Measurements from ENCODE around the gene DPEP2.

DPEP2 gene

DNA sequence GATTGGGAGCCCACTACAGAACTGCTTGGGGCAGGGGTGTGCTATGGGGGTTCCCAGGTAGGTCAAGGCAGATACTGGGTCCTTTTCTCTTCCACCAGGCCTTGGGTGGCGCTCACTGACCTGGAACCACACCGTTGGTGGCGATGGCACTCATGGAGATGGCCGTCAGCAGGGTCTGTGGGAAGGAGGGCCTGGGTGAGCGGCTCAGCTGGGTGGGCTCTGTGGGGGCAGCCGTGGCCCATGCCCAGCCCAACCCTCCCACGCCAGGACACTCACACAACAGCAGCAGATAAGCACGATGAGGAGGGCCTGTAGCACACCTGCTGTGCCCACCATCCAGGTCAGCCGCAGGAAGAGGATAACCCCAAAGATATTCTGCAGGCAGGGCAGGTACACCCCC is 41.7 kb downstream of the DPEP2 start:
- Histone ChIP-seq H3K27me3 (ENCODE audit: insufficient read depth, low read length, poor library complexity) (no peaks in the 10 kb centered on the region), H3K27ac (ENCODE audit: low read length) (no peak overlapping the region), H2AFZ (ENCODE audit: low read depth, low read length) (no peak overlapping the region), H3K36me3 (ENCODE audit: insufficient read depth, low read length) (peaks cover 57% of the 10 kb centered on the region), H3K79me2 (ENCODE audit: insufficient read depth, low read length) (no peaks in the 10 kb centered on the region), H3K9ac (ENCODE audit: low read depth, low read length) (no peak overlapping the region), H3K9me3 (ENCODE audit: insufficient read depth, low read length, severe bottlenecking) (no peaks in the 10 kb centered on the region), H3K4me3 (ENCODE audit: low read depth in 1 of 2, low read length in 2 of 2) (no peak overlapping the region), H3K4me2 (ENCODE audit: insufficient read depth, low read length) (no peak overlapping the region), H3K4me1 (ENCODE audit: insufficient read depth, low read length) (no peaks in the 10 kb centered on the region), H4K20me1 (ENCODE audit: insufficient read depth, low read length) (no peaks in the 10 kb centered on the region)
- ATAC-seq (ENCODE audit: insufficient read depth, low read depth) = no peak
- TF ChIP-seq, protein P1, sequence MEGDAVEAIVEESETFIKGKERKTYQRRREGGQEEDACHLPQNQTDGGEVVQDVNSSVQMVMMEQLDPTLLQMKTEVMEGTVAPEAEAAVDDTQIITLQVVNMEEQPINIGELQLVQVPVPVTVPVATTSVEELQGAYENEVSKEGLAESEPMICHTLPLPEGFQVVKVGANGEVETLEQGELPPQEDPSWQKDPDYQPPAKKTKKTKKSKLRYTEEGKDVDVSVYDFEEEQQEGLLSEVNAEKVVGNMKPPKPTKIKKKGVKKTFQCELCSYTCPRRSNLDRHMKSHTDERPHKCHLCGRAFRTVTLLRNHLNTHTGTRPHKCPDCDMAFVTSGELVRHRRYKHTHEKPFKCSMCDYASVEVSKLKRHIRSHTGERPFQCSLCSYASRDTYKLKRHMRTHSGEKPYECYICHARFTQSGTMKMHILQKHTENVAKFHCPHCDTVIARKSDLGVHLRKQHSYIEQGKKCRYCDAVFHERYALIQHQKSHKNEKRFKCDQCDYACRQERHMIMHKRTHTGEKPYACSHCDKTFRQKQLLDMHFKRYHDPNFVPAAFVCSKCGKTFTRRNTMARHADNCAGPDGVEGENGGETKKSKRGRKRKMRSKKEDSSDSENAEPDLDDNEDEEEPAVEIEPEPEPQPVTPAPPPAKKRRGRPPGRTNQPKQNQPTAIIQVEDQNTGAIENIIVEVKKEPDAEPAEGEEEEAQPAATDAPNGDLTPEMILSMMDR (IDR thresholded peaks at IDR 0.05; ENCODE audit: borderline replicate concordance, extremely low read depth, low read length, poor library complexity, severe bottlenecking) = no peak
- TF ChIP-seq EZH2 (IDR thresholded peaks at IDR 0.05; ENCODE audit: borderline replicate concordance, low read depth, low read length, severe bottlenecking) = no peak
- DNase-seq = no peak

DNA sequence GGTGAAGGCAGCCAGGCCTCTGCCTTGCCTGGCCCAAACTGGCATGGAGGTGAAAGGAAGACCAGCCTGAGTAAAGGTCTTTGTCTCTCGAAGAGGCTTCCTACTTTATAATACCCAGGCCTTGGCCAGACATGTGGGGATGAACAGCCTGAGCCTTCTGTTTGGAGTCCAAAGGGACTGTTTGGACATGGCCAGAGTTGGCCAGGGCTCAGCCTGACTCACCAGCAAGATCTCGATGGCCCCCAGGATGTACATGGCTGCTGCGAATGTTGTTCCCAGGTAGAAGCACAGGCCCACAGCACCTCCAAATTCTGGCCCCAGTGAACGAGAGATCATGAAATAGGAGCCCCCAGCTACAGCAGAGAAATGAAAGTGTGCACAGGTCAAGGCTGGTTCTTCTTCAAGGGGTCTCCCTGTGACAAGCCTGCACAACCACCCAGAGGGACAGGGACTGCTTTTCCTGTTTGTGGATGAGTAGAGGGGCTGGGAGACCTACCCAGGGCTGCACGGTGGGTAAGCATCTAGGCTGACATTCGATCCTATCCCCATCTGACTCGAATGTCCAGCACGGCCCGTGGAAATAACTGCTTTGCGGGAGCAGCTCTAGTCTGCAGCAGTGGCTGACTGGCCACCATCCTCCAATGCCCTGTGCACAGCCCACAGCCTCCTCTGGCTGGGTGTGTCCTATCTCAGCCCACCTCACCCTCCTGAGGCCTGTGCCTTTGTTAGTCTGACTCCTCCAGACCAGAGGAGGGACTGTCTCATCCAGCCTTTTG is 44.7 kb downstream of the DPEP2 start:
- no peak overlapping the region for H3K9ac ChIP-seq (ENCODE audit: low read depth, low read length)

DNA sequence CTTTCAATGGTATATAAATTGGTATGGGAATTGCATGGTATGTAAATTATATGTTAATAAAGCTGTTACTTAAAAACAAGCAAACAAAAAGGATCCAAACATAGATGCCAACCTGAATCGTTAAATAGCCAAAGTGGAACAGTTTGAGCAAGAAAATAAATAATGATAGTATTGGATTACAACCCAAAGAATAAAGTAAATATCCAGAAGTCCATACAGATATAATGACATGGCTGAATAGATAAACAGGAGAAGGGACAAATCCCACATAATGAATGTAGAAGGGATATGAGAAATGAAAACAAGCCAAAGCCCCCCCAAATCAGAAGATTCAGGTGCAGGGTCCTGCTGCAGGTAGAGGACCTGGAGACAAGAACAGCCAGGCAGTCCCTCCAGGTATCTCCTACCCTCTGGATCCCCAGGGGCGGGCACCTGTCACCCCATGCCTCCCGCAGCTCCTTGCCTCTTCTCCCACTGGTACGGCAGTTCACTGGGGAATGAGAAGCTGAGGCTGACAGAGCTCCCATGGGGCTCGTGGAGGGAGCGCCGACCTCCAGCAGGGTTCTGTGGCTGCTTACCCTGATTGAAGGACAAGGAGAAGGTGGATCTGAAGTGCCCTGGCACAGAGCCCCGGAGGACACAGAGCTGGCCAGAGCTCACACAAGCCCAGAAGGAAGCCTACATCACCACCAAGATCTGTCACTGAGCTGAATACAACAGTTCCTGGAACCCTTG is 45.5 kb downstream of the DPEP2 start:
- no peak overlapping the region for H3K9ac ChIP-seq (ENCODE audit: low read depth, low read length)
- ATAC-seq (ENCODE audit: insufficient read depth, low read depth) = no peak

More for the DNA sequence above, 44.7 kb downstream of the DPEP2 start:
- DNase-seq (no peak), ATAC-seq (ENCODE audit: insufficient read depth, low read depth) (no peak)
- peaks cover 57% of the 10 kb centered on the region for H3K36me3 ChIP-seq (ENCODE audit: insufficient read depth, low read length)
- no peak overlapping the region for H3K4me3 ChIP-seq (ENCODE audit: low read depth in 1 of 2, low read length in 2 of 2)
- no peak for TF ChIP-seq EZH2 (IDR thresholded peaks at IDR 0.05; ENCODE audit: borderline replicate concordance, low read depth, low read length, severe bottlenecking)
- TF ChIP-seq, protein P1 (IDR thresholded peaks at IDR 0.05; ENCODE audit: borderline replicate concordance, extremely low read depth, low read length, poor library complexity, severe bottlenecking) = no peak
- H3K27me3 ChIP-seq (ENCODE audit: insufficient read depth, low read length, poor library complexity) = no peaks in the 10 kb centered on the region
- H3K4me1 ChIP-seq (ENCODE audit: insufficient read depth, low read length) = no peaks in the 10 kb centered on the region
- H3K79me2 ChIP-seq (ENCODE audit: insufficient read depth, low read length) = no peaks in the 10 kb centered on the region
- H3K4me2 ChIP-seq (ENCODE audit: insufficient read depth, low read length) = no peak overlapping the region
- H2AFZ ChIP-seq (ENCODE audit: low read depth, low read length) = no peak overlapping the region
- no peaks in the 10 kb centered on the region for H3K9me3 ChIP-seq (ENCODE audit: insufficient read depth, low read length, severe bottlenecking)
- no peak overlapping the region for H3K27ac ChIP-seq (ENCODE audit: low read length)
- H4K20me1 ChIP-seq (ENCODE audit: insufficient read depth, low read length) = no peaks in the 10 kb centered on the region

DNA sequence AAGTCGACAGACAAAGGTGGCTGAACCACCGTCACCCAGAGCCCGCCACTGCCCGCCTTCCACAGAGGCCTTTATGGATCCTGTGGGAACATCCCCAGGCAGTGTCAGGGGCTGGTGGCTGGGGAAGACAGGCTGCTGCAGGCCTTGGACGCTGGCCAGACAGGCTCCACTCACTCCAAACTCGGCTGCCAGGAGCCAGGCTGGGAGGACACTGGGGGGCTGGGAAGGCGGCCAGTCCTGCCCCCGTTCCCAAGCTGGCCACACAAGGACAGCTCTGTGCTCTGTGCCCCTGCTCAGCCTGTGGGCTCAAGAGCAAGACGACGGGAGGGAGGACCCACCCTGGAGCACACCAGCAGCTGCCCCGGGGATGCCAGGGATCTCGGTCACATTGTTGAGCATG is 47.8 kb downstream of the DPEP2 start:
- ATAC-seq (ENCODE audit: insufficient read depth, low read depth) = no peak
- H3K27ac ChIP-seq (ENCODE audit: low read length) = no peak overlapping the region

More for the DNA sequence above, 45.5 kb downstream of the DPEP2 start:
- Histone ChIP-seq H3K4me2 (ENCODE audit: insufficient read depth, low read length) (no peak overlapping the region), H3K27me3 (ENCODE audit: insufficient read depth, low read length, poor library complexity) (no peaks in the 10 kb centered on the region), H3K4me1 (ENCODE audit: insufficient read depth, low read length) (no peaks in the 10 kb centered on the region), H3K4me3 (ENCODE audit: low read depth in 1 of 2, low read length in 2 of 2) (no peak overlapping the region), H3K9me3 (ENCODE audit: insufficient read depth, low read length, severe bottlenecking) (no peaks in the 10 kb centered on the region), H3K36me3 (ENCODE audit: insufficient read depth, low read length) (peaks cover 59% of the 10 kb centered on the region), H3K27ac (ENCODE audit: low read length) (no peak overlapping the region), H4K20me1 (ENCODE audit: insufficient read depth, low read length) (no peaks in the 10 kb centered on the region), H2AFZ (ENCODE audit: low read depth, low read length) (no peak overlapping the region), H3K79me2 (ENCODE audit: insufficient read depth, low read length) (no peaks in the 10 kb centered on the region)
- no peak for DNase-seq
- no peak for TF ChIP-seq EZH2 (IDR thresholded peaks at IDR 0.05; ENCODE audit: borderline replicate concordance, low read depth, low read length, severe bottlenecking)

More for the DNA sequence above, 47.8 kb downstream of the DPEP2 start:
- no peak for TF ChIP-seq EZH2 (IDR thresholded peaks at IDR 0.05; ENCODE audit: borderline replicate concordance, low read depth, low read length, severe bottlenecking)
- TF ChIP-seq, protein P1 (IDR thresholded peaks at IDR 0.05; ENCODE audit: borderline replicate concordance, extremely low read depth, low read length, poor library complexity, severe bottlenecking) = no peak
- no peaks in the 10 kb centered on the region for H3K27me3 ChIP-seq (ENCODE audit: insufficient read depth, low read length, poor library complexity)
- H4K20me1 ChIP-seq (ENCODE audit: insufficient read depth, low read length) = no peaks in the 10 kb centered on the region
- H3K36me3 ChIP-seq (ENCODE audit: insufficient read depth, low read length) = peaks cover 67% of the 10 kb centered on the region
- no peaks in the 10 kb centered on the region for H3K79me2 ChIP-seq (ENCODE audit: insufficient read depth, low read length)
- H2AFZ ChIP-seq (ENCODE audit: low read depth, low read length) = no peak overlapping the region
- H3K4me1 ChIP-seq (ENCODE audit: insufficient read depth, low read length) = no peaks in the 10 kb centered on the region
- no peak overlapping the region for H3K9ac ChIP-seq (ENCODE audit: low read depth, low read length)
- H3K4me2 ChIP-seq (ENCODE audit: insufficient read depth, low read length) = no peak overlapping the region
- H3K4me3 ChIP-seq (ENCODE audit: low read depth in 1 of 2, low read length in 2 of 2) = no peak overlapping the region
- no peaks in the 10 kb centered on the region for H3K9me3 ChIP-seq (ENCODE audit: insufficient read depth, low read length, severe bottlenecking)
- DNase-seq = no peak

All from DND-41 (cell line).